ENCODE results near the gene LKAAEAR1. TPM values are rescaled to one million over a fixed set of nuclear protein-coding genes. Genes with fewer than 3 reads are reported as not detected.

Gene LKAAEAR1
- total and polyA plus RNA-seq, 2 of the 13 experiments (the other 11 are each of a cell fraction or from before 2014, with no cell fraction given) = not detected

GRCh38 chr20:64062596-64063388, 21.4 kb downstream of the LKAAEAR1 start, which contains the start of gene TCEA2 (continued):
- TF ChIP-seq ZNF883 (CRISPR knock-in tag; IDR thresholded peaks at IDR 0.05; ENCODE audit: not compliant biosample characterization) (no peak), ZNF552 (CRISPR knock-in tag; IDR thresholded peaks at IDR 0.05; ENCODE audit: borderline replicate concordance) (peak; percentile 98), KDM5A (IDR thresholded peaks at IDR 0.05; ENCODE audit: borderline replicate concordance, low read length) (peak; percentile 41; the same call in 1 of the 2 replicates), SMC3 (IDR thresholded peaks at IDR 0.05; ENCODE audit: low read length) (no peak), CEBPB (IDR thresholded peaks at IDR 0.05; ENCODE audit: borderline replicate concordance, low read depth, low read length) (no peak), MED8 (CRISPR knock-in tag; IDR thresholded peaks at IDR 0.05; ENCODE audit: insufficient replicate concordance) (peak; percentile 96), RFXAP (CRISPR knock-in tag; IDR thresholded peaks at IDR 0.05; ENCODE audit: borderline replicate concordance) (peak; percentile 88), ZNF20 (CRISPR knock-in tag; IDR thresholded peaks at IDR 0.05) (0 out of 2 replicates have a peak, but pooled peaks have one; percentile 90), GFI1 (CRISPR knock-in tag; IDR thresholded peaks at IDR 0.05; ENCODE audit: borderline replicate concordance) (peak; percentile 1; the same call in 1 of the 2 replicates), ZNF557 (CRISPR knock-in tag; IDR thresholded peaks at IDR 0.05) (no peak), SIX1 (CRISPR knock-in tag; IDR thresholded peaks at IDR 0.05; ENCODE audit: borderline replicate concordance) (no peak; the same call in 1 of the 2 replicates)
- TF ChIP-seq, protein P1, sequence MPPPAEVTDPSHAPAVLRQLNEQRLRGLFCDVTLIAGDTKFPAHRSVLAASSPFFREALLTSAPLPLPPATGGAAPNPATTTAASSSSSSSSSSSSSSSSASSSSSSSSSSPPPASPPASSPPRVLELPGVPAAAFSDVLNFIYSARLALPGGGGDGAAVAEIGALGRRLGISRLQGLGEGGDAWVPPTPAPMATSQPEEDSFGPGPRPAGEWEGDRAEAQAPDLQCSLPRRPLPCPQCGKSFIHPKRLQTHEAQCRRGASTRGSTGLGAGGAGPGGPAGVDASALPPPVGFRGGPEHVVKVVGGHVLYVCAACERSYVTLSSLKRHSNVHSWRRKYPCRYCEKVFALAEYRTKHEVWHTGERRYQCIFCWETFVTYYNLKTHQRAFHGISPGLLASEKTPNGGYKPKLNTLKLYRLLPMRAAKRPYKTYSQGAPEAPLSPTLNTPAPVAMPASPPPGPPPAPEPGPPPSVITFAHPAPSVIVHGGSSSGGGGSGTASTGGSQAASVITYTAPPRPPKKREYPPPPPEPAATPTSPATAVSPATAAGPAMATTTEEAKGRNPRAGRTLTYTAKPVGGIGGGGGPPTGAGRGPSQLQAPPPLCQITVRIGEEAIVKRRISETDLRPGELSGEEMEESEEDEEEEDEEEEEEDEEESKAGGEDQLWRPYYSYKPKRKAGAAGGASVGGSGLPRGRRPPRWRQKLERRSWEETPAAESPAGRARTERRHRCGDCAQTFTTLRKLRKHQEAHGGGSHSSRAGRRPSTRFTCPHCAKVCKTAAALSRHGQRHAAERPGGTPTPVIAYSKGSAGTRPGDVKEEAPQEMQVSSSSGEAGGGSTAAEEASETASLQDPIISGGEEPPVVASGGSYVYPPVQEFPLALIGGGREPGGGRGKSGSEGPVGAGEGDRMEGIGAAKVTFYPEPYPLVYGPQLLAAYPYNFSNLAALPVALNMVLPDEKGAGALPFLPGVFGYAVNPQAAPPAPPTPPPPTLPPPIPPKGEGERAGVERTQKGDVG (CRISPR knock-in tag; IDR thresholded peaks at IDR 0.05; ENCODE audit: borderline replicate concordance) = peak; percentile 90
- TF ChIP-seq, protein P2, sequence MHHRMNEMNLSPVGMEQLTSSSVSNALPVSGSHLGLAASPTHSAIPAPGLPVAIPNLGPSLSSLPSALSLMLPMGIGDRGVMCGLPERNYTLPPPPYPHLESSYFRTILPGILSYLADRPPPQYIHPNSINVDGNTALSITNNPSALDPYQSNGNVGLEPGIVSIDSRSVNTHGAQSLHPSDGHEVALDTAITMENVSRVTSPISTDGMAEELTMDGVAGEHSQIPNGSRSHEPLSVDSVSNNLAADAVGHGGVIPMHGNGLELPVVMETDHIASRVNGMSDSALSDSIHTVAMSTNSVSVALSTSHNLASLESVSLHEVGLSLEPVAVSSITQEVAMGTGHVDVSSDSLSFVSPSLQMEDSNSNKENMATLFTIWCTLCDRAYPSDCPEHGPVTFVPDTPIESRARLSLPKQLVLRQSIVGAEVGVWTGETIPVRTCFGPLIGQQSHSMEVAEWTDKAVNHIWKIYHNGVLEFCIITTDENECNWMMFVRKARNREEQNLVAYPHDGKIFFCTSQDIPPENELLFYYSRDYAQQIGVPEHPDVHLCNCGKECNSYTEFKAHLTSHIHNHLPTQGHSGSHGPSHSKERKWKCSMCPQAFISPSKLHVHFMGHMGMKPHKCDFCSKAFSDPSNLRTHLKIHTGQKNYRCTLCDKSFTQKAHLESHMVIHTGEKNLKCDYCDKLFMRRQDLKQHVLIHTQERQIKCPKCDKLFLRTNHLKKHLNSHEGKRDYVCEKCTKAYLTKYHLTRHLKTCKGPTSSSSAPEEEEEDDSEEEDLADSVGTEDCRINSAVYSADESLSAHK (CRISPR knock-in tag; IDR thresholded peaks at IDR 0.05; ENCODE audit: borderline replicate concordance) = no peak
- TF ChIP-seq, protein P3, sequence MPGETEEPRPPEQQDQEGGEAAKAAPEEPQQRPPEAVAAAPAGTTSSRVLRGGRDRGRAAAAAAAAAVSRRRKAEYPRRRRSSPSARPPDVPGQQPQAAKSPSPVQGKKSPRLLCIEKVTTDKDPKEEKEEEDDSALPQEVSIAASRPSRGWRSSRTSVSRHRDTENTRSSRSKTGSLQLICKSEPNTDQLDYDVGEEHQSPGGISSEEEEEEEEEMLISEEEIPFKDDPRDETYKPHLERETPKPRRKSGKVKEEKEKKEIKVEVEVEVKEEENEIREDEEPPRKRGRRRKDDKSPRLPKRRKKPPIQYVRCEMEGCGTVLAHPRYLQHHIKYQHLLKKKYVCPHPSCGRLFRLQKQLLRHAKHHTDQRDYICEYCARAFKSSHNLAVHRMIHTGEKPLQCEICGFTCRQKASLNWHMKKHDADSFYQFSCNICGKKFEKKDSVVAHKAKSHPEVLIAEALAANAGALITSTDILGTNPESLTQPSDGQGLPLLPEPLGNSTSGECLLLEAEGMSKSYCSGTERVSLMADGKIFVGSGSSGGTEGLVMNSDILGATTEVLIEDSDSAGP (CRISPR knock-in tag; IDR thresholded peaks at IDR 0.05; ENCODE audit: borderline replicate concordance) = peak; percentile 92; the same call in 1 of the 2 replicates

Measured in HepG2 (cell line).